Measurements from ENCODE around the gene DNASE1L2.

DNASE1L2 gene

DNA sequence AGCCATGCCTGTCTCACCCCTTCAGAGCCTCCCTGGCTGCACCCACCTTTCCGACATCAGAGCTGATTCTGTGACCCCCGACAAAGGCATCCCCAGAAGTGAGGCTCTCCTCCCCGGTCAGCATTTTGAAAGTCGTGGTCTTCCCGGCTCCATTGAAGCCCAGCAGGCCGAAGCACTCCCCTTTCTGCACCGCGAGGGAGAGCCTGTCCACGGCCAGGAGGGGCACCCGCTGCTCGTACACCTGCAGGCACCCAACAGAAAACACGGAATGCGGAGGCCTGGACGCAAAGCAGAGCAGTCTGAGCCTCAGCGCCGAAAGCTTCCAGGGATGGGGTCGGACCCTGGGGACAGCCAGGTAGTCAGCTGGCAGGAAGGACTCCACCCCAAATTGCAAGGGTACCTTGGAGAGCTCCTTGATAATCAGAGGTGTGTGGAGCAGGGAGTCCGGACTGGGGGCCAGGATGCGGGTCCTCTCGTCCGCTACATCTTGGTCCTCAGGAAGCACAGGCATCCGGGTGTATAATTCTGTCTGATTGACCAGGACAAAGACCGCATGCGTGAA lies 44.8 kb downstream of the DNASE1L2 start:
- TF ChIP-seq, protein P1, sequence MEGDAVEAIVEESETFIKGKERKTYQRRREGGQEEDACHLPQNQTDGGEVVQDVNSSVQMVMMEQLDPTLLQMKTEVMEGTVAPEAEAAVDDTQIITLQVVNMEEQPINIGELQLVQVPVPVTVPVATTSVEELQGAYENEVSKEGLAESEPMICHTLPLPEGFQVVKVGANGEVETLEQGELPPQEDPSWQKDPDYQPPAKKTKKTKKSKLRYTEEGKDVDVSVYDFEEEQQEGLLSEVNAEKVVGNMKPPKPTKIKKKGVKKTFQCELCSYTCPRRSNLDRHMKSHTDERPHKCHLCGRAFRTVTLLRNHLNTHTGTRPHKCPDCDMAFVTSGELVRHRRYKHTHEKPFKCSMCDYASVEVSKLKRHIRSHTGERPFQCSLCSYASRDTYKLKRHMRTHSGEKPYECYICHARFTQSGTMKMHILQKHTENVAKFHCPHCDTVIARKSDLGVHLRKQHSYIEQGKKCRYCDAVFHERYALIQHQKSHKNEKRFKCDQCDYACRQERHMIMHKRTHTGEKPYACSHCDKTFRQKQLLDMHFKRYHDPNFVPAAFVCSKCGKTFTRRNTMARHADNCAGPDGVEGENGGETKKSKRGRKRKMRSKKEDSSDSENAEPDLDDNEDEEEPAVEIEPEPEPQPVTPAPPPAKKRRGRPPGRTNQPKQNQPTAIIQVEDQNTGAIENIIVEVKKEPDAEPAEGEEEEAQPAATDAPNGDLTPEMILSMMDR (conservative IDR thresholded peaks at IDR 0.05), result no peak
- TF ChIP-seq ZFX (IDR thresholded peaks at IDR 0.05), result no peak
- no peak overlapping the region for H3K27ac ChIP-seq

GRCh38 chr16:2282262-2282661 lies 46.0 kb downstream of the DNASE1L2 start:
- TF ChIP-seq ZFX (IDR thresholded peaks at IDR 0.05), result no peak
- TF ChIP-seq, protein P1 (conservative IDR thresholded peaks at IDR 0.05), result no peak
- H3K27ac ChIP-seq, result no peak overlapping the region

GRCh38 chr16:2282866-2283555 lies 46.8 kb downstream of the DNASE1L2 start:
- no peak overlapping the region for H3K27ac ChIP-seq
- TF ChIP-seq, protein P1 (conservative IDR thresholded peaks at IDR 0.05), result no peak
- TF ChIP-seq ZFX (IDR thresholded peaks at IDR 0.05), result no peak

DNA sequence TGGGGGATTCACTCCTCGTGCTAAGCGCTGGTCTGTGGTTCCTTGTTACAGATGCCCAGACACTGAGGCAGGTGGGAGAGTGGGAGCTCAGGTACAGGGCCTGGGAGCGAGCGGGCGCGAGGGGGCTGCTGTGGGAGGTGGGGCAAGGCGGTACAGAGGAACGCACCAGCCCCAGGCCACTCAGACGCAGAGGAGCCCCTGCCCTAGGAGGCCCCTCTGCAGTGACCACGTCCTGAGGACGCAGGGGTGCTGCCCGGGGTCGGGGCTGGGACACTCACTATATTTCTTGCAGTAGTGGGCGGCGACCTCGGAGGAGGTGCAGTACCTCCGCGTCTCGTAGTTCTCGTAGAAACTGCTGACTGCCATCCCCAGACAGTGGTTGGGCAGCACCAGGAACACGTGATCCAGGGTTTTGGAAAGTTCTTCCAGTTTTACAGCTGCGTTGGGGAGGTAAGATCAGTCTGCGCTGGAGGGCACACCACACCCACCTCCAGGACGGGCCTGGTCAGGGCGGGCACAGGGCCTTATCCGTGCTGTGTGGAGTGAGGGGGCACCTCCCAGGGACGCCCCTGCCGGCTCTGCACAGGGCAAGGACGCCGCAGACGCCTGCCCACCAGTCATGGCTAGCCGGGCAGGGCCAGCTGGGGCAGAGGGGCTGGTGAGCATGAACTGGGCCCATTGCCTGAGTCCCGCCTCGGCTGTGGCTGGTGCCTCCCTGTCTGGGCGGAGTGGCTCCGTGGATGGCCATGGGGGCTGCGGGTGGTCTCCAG lies 47.9 kb downstream of the DNASE1L2 start:
- TF ChIP-seq, protein P1 (conservative IDR thresholded peaks at IDR 0.05), result no peak
- no peak for TF ChIP-seq ZFX (IDR thresholded peaks at IDR 0.05)
- H3K27ac ChIP-seq, result no peak overlapping the region

DNA sequence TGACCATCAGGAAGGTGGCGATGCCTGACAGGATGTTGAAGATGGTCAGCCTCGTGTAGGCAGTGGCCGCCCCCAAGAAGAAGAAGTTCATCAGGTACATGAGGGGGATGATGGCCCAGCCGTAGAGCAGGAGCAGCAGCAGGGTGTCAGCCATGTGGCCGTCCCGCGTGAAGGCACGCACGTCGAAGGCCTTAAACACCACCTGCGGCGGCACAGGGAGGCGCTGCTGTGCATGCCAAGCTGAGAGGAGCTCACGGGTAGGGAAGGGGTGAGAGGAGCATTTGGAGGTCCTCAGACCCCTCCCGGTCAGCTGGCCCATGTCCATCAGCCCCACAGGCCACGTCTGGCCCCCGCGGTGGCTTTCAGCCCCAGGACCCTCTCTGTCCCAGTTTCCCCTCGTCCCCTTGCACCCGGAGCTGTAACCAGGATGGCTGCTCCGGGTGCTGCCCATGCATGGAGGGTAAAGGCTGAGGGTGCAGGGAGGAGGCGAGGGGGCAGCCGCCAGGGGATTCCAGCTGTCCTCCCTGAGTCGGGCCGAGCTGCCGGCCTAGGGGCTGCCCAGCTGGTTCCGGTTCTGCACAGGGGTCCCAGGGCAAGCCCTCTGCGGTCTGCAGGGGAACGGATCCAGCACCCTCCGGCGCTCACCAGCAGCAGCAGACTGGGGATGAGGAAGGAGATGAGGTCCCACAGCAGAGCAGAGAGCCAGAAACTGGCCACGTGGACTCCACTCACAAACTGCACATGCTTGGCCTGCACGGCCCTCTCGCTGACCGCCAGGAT lies 48.7 kb downstream of the DNASE1L2 start:
- no peak overlapping the region for H3K27ac ChIP-seq
- no peak for TF ChIP-seq ZFX (IDR thresholded peaks at IDR 0.05)
- TF ChIP-seq, protein P1 (conservative IDR thresholded peaks at IDR 0.05), result no peak

- TF ChIP-seq ZFX (IDR thresholded peaks at IDR 0.05), result no peak
- TF ChIP-seq, protein P1 (conservative IDR thresholded peaks at IDR 0.05), result no peak
- H3K27ac ChIP-seq, result no peak overlapping the region
Measured at GRCh38 chr16:2285731-2286191, 49.5 kb downstream of the DNASE1L2 start.

Data from C4-2B (cell line).